ENCODE results near the gene MS4A2. TPM values are rescaled to one million over a fixed set of nuclear protein-coding genes. Genes with fewer than 3 reads are reported as not detected.

MS4A2 gene
- total RNA-seq, 1 experiment from 2014 or later, result not detected

- H4K8ac ChIP-seq (replicated peaks; ENCODE audit: insufficient read length, low read depth, low read length), result no peak overlapping the region
- H3K9me3 ChIP-seq (ENCODE audit: control insufficient read depth, low read depth, low read length), result no peaks in the 10 kb centered on the region
- no peak for DNase-seq
- H4K91ac ChIP-seq (ENCODE audit: insufficient read length, low read depth, low read length), result no peak overlapping the region
- no peaks in the 10 kb centered on the region for H3K79me2 ChIP-seq (ENCODE audit: insufficient read depth, low read length)
- H2AK5ac ChIP-seq (ENCODE audit: insufficient read length, low read length), result no peak overlapping the region
- no peak overlapping the region for H3K9ac ChIP-seq (ENCODE audit: extremely low read depth, insufficient read length, low read length)
- H3K4me1 ChIP-seq (ENCODE audit: insufficient read depth, low read length), result no peaks in the 10 kb centered on the region
- Mint-ChIP-seq H3K36me3 (ENCODE audit: insufficient read depth in 1 of 3, low read depth in 3 of 3) (no peaks in the 10 kb centered on the region), H3K9me3 (no peaks in the 10 kb centered on the region; a peak in 1 of 5 replicates), H3K4me3 (no peak overlapping the region), H3K27me3 (ENCODE audit: low read depth) (no peaks in the 10 kb centered on the region), H3K27ac (no peak overlapping the region), H3K4me1 (no peaks in the 10 kb centered on the region)
- no peak for TF ChIP-seq CTCF (conservative IDR thresholded peaks at IDR 0.05)
- no peak overlapping the region for H3K27ac ChIP-seq (ENCODE audit: insufficient read length, low read depth, low read length)
- no peak overlapping the region for H3K4me2 ChIP-seq (ENCODE audit: insufficient read depth, insufficient read length, low read length)
- H4K20me1 ChIP-seq (ENCODE audit: control insufficient read depth, insufficient read depth, insufficient read length), result no peaks in the 10 kb centered on the region
- no peak overlapping the region for H3K14ac ChIP-seq (ENCODE audit: insufficient read depth, low read length)
- H3K4ac ChIP-seq (ENCODE audit: low read depth, low read length), result no peak overlapping the region
- H3T11ph ChIP-seq (ENCODE audit: low read length), result no peak overlapping the region
- H3K79me1 ChIP-seq (ENCODE audit: insufficient read depth, low read depth, low read length, poor library complexity, severe bottlenecking), result no peaks in the 10 kb centered on the region
- WGBS (ENCODE audit: extremely low coverage, insufficient read length, low lambda C conversion rate), result no CpG with 5 or more reads among the region's 3 CpGs
- H3K23me2 ChIP-seq (ENCODE audit: insufficient read length, low read depth, low read length, poor library complexity, severe bottlenecking), result no peaks in the 10 kb centered on the region
- no peak overlapping the region for H4K5ac ChIP-seq (ENCODE audit: insufficient read length, low read depth, low read length)
- H3K56ac ChIP-seq (ENCODE audit: insufficient read length, low read depth, low read length), result no peak overlapping the region
- H2BK20ac ChIP-seq (ENCODE audit: low read depth, low read length, poor library complexity, severe bottlenecking), result no peak overlapping the region
- H2BK12ac ChIP-seq (ENCODE audit: insufficient read length, low read depth, low read length), result no peak overlapping the region
- H3K27me3 ChIP-seq (ENCODE audit: insufficient read depth, low read length), result no peaks in the 10 kb centered on the region
- no peak overlapping the region for H2BK15ac ChIP-seq (ENCODE audit: low read depth, low read length)
- H2AFZ ChIP-seq (ENCODE audit: low read length), result no peak overlapping the region
- H3K18ac ChIP-seq (ENCODE audit: insufficient read length, low read depth, low read length), result no peak overlapping the region
- H3K23ac ChIP-seq (ENCODE audit: insufficient read length, low read depth, low read length), result no peak overlapping the region
- H2BK5ac ChIP-seq (ENCODE audit: insufficient read length, low read length), result no peak overlapping the region
- no peak overlapping the region for H2BK120ac ChIP-seq (ENCODE audit: low read depth, low read length, poor library complexity, severe bottlenecking)
Measured at GRCh38 chr11:60143768-60144167, 55.3 kb downstream of the MS4A2 start.
